Measurements from ENCODE around the gene SLC44A3.

DNA sequence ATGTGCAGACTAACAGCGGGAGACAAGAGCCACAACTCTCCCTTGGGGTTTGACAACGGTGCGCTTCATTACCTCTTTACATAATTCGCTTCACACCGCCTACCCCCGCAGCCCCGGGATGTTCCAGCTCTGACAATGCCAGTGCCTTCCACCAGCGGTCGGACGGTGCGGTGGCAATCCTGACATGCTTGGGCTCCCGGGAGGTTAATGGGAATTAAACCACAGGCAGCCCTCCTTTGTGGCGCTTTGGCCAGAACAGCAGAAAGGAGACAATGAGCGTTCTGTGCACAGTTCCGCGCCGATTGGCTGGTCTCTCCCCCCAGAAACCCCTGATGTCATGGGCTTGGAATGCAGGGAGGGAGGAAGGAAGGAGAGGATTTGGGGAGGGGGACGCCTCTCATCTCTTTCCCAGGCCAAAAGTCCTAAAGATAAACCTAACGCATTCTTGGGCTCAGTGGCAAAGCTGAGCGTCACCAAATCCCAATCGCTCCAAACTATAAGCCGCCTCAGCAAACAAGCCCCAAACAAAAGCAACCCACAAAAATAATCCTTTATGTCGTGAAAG lies 105.5 kb downstream of the SLC44A3 start:
- TF ChIP-seq CTCF (IDR thresholded peaks at IDR 0.05; ENCODE audit: poor library complexity, severe bottlenecking) (peak; percentile 31), EZH2 (IDR thresholded peaks at IDR 0.05; ENCODE audit: borderline replicate concordance, insufficient read depth, low read length, poor library complexity, severe bottlenecking) (no peak), REST (IDR thresholded peaks at IDR 0.05; ENCODE audit: borderline replicate concordance) (peak; percentile 56)
